GM19238 (cell line): Measurements from ENCODE around the gene ADARB2.

ENCODE experiments used
- DNase-seq: peaks from one replicate; pipeline ENCODE4 v3.0.0; 2011; ENCODE audit warnings: low spot score; ENCODE audit not compliant: insufficient read length

The ADARB2 gene

DNA sequence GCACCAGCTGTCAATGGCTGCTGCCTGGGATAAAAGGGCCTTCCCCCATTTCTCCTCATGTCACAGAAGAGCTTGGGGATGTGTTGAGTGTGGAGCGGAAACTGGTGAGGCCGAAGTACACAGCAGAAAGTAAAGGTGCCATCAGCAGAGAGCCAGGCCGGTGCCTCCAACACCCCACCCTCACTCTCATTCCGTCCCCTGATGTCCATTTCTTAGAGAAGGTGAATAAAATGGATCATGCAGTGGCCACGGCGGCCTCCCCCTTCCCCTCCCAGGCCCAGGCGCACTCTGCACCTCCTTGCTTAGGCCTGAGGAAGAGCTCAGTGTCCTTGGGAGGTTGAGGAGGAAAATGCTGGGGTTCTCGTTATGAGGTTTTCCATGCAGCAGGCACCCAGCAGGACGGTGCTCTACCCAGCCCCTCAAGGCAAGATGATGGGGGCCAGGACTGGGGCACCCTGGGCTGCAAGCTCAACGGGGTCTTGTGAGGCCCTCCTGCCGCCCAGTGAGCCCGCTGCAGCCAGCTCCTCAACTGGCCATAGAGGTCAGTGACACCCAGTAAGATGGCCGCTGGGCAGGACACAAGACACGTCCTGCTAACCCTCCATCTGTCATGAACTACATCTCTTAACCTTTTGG, 163.9 kb downstream of the ADARB2 start:
- DNase-seq = no peak

DNA sequence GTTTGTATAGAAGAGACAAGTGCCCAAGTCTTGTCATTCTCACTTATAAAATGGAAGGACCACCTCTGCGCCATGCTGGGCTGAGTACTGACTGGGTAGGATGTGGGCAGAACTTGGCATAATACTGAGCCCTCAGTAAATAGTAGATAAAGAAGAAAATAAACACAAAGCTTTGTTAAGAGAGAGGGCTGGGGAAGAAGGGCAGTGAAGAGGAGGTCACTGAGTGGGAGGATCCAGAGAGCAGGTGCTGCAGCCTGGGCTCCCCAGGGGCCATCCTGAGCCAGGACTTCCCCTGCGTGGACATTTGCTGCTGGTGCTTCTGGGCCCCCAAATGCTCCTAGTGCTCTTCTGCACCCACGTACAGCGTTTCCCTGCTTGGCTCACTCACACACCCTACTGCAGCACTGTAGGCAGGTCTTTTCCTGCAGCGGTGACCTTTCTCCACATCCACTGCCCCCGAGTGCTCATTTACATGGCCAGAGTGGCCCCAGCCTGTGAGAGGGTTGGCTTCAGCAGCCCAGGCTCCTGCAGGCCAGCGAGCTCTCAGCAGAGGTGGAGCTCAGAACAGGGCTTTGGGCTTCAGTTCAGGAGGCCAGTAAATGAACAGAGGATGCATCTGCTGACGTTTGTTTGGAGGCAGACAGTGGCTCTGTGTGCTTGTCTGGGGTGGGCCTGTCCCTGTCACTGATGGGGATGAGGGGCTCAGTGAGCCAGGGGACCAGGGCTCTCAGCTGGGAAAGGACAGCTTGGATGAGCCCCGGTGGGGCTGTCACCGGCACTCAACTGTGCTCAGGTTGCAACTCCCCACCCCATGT, 164.6 kb downstream of the ADARB2 start:
- no peak for DNase-seq

DNA sequence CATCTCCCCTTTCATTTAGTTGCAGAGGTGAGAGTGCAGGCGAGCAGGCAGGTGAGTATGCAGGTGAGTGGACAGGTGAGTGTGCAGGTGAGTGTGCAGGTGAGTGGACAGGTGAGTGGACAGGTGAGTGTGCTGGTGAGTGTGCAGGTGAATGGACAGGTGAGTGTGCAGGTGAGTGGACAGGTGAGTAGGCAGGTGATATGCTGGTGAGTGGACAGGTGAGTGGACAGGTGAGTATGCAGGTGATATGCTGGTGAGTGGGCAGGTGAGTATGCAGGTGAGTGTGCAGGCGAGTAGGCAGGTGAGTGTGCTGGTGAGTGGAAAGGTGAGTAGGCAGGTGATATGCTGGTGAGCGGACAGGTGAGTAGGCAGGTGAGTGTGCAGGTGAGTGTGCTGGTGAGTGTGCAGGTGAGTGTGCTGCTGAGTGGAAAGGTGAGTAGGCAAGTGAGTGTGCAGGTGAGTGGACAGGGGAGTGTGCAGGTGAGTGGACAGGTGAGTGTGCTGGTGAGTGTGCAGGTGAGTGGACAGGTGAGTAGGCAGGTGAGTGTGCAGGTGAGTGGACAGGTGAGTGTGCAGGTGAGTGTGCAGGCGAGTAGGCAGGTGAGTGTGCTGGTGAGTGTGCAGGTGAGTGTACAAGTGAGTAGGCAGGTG, 165.6 kb downstream of the ADARB2 start:
- DNase-seq = no peak

DNA sequence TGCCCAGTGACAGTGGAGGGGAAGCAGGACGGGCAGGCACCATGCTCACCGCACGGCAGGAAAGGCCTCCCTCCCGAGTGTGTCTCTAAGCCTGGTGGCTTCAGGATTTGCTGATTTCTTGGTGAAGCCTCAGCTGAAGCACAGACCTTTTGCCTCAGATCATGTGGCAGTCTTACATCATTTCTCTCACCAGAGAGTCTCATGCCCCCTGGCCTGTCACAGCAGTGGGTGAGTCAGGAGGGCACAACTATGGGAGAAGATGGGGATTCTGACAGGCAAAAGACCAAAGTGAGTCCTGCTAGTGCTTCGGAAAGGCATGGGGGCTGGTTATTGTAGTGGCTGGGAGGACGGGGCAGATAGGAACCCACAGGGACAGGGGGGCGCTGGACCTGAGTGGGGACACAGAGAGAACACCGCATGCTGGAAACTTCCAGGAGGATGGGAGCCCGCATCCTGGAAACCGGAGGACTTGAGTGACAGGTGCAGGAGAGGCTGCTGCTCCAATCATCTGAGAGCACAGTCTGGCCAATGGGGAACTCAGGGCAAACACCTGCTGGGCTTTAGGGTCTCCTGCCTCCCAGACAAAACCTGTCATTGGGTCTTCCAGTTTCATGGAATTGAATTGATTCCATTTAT, 166.8 kb downstream of the ADARB2 start:
- DNase-seq = no peak

DNA sequence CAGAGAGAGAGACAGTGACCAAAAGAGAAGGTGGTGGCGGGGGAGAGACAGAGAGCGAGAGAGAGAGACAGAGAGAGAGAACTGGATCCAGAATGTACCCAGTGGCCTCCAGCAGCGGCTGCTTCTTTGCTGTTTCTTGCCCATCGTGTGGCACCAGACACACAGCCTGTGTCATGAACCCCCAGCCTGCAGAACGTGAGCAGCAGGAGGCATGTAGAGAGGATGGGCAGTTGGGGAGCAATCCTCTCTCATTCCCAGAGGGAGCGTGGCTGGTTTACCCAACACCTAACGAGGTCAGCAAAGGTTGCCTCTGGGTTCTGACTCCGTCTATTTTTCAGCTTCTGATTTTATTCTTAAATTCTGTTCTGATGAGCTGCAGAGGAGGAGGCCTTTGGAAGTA, 168.1 kb downstream of the ADARB2 start:
- DNase-seq = no peak

DNA sequence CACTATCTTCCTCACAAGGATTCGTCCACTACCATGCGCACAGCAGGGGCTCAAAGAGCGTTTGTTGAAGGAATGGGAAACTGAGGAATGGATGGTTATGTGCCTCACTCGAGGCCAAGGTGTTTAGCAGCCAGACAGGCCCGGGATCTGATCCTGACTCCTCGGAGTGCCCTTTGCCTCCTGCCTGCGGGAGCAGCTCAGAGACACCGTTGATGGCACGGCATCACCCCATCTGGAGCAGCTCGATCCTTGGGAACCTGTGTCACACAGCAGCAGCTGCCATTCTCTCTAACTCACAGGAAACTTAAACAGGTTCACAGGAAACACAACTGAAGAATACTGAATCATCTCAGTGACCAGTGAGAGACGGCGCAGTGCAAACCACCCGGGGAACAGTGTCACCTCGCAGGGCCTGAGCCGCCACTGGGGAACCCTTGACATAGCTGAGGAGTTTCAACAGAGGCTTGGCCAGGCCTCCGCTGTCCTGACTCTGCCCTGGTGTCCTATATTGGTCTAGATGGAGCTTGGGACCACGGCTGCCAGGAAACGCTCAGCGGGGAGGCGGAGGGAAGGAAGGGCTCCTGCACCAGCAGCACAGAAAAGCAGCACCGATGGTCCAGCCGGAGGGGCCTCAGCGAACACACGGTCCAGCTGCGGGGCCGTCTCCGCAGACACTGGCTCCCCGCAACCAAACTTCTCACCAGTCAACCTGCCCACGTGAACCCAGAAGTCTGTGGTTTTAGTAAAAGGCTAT, 169.4 kb downstream of the ADARB2 start:
- no peak for DNase-seq

DNA sequence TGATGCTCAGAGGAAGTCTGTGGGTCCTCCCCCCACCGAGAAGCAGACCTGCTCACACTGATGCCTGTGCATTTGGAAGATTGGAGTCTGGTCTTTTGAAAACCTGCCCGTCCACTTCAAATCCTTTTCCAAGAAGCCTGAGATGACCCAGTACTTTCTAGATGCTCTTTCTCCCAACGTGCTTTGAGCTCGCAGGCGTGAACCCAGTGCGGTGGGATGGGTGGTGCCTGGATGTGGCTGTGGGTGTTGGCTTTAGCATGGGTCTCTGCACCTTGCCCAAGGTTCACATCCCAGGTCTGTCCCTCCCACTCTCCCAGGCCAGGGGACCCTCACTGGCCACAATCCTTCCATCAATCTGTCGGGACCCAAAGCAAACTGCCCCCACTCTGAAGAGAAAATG, 170.2 kb downstream of the ADARB2 start:
- DNase-seq = no peak

DNA sequence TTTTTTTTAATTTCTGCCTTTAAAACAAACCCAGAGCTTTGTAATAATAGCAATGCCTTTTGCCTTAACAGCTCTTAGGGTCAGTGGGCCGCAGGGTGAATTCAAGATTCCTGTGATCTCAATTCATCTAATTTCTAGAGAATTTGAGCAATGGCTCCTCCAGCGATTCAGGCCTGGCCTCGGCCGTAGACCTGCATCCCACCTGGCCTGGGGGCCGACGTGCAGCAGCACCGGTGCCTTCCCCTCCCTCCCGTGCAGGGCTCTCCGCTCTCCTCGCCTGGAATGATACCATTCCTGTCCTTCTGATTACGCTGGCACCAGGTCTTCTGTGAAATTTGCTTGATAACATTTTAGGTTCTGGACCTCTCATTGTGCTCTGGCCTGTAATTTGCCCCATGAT, 172.5 kb downstream of the ADARB2 start:
- no peak for DNase-seq

DNA sequence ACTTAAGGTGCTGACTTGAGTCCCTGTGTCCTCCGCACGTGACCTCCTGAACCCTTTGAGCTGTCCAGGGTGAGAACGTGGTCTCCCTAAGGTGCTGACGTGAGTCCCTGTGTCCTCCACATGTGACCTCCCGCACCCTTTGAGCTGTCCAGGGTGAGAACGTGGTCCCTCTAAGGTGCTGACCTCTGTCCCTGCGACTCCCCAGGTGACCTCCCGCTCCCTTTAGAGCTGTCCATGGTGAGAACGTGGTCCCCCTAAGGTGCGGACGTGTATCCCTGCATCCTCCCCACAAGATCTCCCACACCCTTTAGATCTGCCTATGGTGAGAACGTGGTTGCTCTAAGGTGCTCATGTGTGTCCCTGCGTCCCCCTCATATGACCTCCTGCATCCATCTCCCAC, 174.3 kb downstream of the ADARB2 start:
- DNase-seq = no peak

DNA sequence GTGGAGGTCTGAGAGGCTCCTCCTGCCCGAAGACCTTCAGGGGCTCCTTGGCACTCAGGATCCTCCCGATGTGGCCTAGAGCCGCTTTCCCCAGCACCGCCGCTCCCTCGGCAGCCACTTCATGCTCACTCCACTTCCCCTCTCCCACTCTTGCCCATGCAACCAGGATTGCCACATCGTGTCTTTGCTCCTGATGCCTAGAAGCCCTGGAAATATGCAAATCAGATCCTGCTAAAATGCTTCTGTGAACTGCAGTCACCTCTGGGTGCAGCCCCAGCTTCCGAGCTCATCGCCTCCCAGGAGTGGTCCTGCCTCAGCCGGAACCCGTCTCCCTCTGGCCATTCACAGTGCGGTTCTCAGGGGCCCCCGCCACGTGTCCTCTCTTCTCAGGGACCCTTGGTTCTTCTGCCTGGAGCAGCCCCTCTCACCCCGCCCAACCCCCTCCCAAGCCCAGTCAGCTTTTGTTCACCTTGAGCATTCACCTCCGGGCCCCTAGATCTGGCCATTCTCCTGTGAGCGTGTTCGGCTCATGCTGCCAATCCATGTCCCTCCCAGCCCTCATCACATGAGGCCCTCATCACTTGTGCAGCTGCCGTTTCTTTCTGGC, 175.5 kb downstream of the ADARB2 start:
- DNase-seq = no peak

DNA sequence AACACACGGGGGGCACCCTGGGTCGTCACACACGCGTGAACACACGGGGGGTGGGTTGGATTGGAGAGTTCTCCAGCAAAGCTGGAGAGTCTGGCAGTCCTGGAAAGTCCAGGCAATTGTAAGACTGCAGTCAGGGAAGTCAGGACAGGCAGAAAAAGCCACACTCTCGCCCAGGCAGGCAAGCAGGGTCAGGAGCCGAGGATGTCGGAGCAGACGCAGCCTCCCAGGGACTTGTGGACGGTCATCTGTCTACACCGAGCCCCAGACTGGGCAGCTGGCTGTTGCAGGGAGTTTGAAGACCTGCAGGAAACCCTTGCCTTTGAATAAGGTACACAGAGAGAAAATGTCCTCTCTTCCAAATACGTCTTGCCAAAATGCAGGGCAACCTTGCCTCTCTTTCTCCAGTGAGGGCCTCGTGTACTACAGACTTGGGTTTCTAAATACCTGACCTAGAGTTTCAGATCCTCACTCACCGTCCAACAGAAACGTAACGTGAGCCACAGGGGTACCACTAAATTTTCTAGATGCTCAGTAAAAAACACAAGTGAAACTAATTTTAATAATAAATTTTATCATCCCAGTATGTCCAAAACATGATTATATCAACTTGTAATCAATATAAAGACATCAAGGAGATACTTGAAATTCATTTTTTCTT, 176.7 kb downstream of the ADARB2 start:
- no peak for DNase-seq

DNA sequence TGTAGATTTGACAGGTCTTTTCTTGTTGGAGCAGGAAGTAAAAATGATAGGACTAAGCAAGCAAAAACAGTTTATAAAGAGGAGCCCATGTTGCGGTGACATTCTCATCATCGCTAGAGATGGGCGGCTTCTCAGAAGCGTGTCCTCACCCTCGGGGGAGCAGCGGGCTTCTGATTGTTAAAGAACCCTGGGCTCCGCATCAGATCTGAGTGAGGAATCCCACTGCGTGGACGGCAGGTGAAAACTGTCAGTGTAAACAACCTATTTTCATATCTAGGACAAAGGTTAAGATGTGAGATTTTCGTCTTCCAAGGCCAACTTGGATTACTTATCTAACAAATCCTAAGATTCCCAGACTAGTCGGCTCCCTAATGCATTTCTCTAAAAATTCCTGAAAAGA, 177.6 kb downstream of the ADARB2 start:
- DNase-seq = no peak

DNA sequence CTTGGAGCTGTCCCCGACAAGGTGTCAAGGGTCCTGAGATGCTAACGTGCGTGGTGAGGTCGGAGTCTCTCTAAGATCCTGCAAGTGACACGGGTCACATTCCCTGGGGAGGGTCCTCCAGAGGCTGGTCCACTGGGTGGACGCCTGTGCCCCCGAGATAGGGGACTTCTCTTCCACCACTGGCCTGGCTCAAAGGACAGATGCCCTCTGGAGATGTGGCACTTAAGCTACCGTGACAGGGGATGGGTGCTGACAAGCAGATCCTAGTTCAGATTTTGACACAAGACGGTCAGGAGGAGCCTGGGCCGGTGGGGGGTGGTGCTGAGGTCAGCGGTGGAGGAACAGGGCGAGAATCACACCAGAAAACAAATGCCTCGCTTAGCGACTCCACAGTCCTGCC, 178.0 kb downstream of the ADARB2 start:
- no peak for DNase-seq

DNA sequence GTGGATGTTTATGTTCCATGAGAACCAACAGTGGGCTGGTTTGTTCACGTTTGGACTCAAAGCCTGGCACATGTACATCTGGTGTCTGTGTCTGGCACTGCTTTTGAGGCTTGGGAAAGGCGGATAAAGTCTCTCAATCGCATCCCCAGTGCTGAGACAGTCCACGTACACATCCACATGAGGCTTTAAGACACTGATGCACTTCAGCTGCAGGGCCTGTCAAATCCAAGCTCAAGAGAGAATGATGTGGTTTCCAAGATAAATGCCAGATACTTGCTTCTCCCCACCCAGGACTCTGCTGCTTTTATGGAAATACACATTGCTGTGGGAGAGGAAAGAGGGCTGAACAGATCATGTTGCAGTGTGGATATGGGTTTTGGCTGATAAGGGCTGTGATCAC, 178.4 kb downstream of the ADARB2 start:
- no peak for DNase-seq

DNA sequence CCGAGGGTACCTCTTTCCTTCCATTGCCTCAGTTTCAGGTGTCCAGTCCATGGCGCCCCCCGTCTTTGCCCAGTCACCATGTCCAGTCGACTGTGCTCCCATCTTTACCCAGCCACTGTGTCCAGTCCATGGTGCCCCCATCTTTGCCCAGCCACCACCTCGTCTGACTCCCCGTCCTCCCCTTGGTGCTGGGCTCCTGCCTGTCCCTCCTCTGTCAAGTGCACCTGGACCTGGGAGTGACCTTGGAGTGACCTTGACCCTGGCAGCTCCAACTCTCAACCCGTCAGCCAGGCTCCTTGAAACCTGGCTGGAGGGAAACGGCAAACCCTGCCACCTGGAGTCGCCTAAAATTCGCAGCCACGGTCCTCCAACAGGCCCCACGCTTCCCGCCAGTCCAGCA, 180.2 kb downstream of the ADARB2 start:
- DNase-seq = no peak

DNA sequence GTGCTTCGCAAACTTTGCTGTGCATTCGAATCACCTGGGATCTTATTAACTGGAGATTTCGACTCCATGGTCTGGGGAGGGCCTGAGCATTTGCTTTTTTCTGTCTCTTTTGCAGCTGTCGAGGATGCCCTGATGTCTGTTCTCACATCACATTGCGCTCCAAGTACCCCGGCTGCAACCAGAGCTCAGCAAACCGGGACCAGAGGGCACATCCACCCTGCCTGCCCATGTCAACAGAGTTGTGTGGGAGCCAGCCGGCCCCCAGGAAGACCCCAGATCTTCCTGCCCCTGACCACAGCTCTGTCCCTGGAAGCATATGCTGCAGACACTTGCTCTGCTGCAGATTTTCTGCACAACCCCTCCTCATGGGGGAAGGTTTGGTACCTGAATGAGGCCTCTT, 180.8 kb downstream of the ADARB2 start:
- DNase-seq = no peak

DNA sequence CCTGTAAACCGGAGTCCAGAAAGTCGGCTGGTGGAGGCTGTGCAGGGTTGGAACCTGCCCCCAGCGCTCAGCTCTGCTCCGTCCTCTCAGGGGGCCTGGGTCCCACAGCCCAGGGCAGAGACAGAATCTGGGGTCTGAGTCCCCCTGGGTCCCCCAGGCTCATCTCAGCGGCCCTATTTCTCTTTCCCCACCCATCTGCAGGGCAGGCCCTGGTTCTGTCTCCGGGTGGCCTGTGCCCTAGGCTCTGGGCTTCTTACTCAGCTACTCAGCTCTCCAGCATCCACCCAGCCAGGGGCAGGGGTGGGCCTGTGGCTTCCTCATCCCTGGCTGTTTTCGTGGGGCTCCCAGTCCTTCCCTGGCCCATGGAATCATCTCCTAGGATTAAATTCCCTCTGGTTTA, 183.4 kb downstream of the ADARB2 start:
- no peak for DNase-seq

DNA sequence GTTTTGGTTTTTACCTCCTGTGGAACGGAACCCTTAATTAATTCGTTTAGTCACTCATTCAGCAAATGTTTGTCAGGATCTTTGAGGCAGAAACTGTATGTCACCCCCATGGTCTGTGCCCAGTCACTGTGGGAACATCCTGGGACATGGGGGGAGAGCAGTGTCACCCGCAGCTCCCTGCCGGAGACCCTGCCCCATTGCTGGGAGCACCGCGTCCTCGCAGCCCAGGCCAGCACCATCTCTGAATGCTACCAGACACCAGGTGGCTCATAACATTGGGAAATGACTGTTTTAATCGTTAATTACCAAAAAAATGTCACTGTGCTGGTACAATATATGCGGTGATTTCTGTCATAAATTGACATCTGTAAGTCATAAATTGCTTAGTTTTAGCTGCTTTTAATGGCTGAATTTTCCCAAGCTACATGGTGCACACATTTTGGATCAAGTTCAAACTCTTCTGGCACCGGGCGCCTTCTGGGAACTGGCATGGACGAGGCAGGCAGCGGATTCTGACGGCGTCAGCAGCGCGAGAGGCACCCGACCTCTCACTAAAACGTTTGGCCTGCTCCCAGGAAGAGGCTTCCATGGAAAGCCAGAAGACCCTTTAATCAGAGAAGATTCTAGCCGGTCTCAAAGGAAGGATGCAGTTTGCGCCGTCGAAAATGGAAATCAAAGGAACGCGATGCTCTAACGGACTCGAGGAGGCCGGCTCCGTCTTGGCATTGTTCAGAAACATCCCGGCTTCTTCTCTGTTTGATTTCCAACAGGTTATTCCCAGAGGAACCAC, 184.2 kb downstream of the ADARB2 start:
- no peak for DNase-seq

DNA sequence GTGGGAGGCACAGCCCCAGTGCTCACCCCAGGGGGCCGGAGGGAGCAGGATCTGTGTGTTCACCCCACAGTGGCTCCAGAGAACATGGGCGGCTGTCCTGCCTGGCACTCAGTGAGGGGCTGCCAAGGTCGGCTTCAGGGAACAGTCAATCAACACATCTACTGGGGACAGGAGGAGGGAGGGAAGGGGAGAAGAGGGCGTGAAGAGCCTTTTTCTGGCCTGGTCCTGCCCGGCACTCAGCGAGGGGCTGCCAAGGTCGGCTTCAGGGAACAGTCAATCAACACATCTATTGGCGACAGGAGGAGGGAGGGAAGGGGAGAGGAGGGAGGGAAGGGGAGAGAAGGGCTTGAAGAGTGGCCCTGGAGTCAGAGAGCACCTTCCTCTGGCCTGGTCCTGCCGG, 184.9 kb downstream of the ADARB2 start:
- DNase-seq = no peak
